ENCODE data around the gene MTO1.

DNA sequence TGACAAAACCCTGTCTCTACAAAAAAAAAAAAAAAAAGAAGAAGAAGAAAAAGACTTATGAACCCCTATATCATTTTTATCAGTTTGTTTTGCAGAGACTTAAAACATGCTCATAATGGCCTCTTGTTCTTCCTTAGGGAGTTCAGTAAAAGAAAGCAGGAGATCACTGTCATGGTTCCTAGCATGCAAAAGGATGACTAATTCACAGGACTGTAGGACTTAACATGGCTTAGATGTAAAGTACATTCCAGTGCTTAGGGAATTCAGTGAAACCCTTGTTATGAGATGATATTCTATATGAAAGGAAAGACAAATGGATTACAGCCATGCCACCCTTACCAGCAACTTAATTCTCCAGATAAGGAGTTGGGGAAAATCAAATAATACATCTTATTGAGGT, 29.8 kb downstream of the MTO1 start:
- TF ChIP-seq, protein P1, sequence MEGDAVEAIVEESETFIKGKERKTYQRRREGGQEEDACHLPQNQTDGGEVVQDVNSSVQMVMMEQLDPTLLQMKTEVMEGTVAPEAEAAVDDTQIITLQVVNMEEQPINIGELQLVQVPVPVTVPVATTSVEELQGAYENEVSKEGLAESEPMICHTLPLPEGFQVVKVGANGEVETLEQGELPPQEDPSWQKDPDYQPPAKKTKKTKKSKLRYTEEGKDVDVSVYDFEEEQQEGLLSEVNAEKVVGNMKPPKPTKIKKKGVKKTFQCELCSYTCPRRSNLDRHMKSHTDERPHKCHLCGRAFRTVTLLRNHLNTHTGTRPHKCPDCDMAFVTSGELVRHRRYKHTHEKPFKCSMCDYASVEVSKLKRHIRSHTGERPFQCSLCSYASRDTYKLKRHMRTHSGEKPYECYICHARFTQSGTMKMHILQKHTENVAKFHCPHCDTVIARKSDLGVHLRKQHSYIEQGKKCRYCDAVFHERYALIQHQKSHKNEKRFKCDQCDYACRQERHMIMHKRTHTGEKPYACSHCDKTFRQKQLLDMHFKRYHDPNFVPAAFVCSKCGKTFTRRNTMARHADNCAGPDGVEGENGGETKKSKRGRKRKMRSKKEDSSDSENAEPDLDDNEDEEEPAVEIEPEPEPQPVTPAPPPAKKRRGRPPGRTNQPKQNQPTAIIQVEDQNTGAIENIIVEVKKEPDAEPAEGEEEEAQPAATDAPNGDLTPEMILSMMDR (IDR thresholded peaks at IDR 0.05): no peak
- no peak for TF ChIP-seq POLR2A (IDR thresholded peaks at IDR 0.05)

Measured in esophagus squamous epithelium (tissue), 4 donors.